ENCODE measurements around the gene MGST2.

DNA sequence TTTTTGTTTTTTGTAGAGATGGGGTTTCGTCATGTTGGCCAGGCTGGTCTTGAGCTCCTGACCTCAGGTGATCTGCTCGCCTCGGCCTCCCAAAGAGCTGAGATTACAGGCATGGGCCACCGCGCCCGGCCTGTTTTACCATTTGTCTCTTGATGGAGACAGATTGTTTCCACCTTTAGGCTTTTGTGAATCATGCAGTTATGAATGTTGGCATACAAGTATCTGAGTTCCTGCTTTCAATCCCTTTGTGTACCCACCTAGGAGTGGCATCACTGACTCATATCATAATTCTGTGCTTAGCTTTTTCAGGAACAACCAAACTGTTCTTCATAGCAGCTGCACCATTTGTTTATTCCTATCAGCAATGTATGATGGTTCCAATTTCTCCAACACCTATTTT lies 20.2 kb upstream of the MGST2 start:
- TF ChIP-seq POLR2AphosphoS5 (IDR thresholded peaks at IDR 0.05), result no peak
- TF ChIP-seq CTCF (IDR thresholded peaks at IDR 0.05), result no peak
- TF ChIP-seq POLR2A (IDR thresholded peaks at IDR 0.05), result no peak

Measured in prostate gland (tissue), 2 donors.